Measurements from ENCODE around the gene DLG2. TPM values are rescaled to one million over a fixed set of nuclear protein-coding genes. Genes with fewer than 3 reads are reported as not detected.

Gene DLG2
- total and polyA plus RNA-seq, 4 experiments from 2014 or later = 0.78 to 2.7 (median 1.9) TPM

DNA sequence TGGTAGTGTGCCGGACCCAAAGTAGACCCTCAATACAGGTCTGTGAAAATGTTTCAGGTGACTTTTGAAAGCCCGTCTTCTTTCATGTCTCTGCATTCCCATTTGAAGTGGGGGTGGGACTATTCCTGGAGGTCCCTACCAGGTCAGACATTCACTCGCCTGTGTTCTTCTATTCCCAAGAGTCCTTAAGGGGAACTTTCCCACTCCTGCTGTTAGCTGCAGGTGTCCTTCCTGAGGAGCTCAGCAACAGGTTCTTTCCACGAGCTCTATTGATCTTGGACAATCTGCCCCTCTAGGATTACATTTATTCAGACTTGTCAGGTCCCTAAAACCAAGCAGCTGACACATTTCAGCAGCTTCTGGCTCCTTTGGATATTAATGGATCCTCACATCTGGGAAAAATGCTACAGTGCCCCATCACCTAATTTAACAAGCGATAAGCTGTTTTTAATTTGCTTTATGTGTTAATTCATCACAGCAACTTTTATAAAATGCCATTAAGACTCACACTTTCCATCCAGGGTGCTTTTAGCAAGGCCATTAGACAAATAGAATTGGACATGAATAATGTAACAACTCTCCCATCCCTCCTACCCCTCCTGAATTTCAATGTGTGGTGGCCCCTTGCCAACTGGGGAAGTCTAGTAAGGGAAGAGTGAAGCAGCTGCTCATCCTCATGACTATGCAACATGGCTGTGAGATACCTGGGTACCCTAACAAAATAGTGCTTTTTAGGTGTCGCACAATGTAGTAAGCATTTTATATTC lies 2081.5 kb downstream of the DLG2 start:
- Histone ChIP-seq H3K36me3 (ENCODE audit: insufficient read depth, low read length) (no peaks in the 10 kb centered on the region), H3K27ac (ENCODE audit: low read depth, low read length) (no peak overlapping the region), H3K27me3 (ENCODE audit: insufficient read depth, low read length) (no peaks in the 10 kb centered on the region), H3K4me3 (ENCODE audit: low read length in 2 of 2) (no peak overlapping the region), H3K9me3 (ENCODE audit: control insufficient read depth in 1 of 2, low read length in 2 of 2) (no peaks in the 10 kb centered on the region), H3K4me1 (ENCODE audit: insufficient read depth, low read length) (no peaks in the 10 kb centered on the region)
- ChIA-PET POLR2A (ENCODE audit: partially characterized antibody) (no interaction called here), CTCF (ENCODE audit: partially characterized antibody) (no interaction called here)
- intact Hi-C loops (cut with micrococcal nuclease) = no loop called here
- H3K27me3 Mint-ChIP-seq = peaks cover 0 to 2% of the 10 kb centered on the region in 2 donors
- no peaks in the 10 kb centered on the region for H3K4me1 Mint-ChIP-seq
- no peak for DNase-seq
- no peak overlapping the region for H3K4me3 Mint-ChIP-seq
- H3K27ac Mint-ChIP-seq = no peak overlapping the region
- H3K9me3 Mint-ChIP-seq = peaks cover 0 to 2% (median 0%) of the 10 kb centered on the region in 8 donors
- H3K36me3 Mint-ChIP-seq = no peaks in the 10 kb centered on the region

DNA sequence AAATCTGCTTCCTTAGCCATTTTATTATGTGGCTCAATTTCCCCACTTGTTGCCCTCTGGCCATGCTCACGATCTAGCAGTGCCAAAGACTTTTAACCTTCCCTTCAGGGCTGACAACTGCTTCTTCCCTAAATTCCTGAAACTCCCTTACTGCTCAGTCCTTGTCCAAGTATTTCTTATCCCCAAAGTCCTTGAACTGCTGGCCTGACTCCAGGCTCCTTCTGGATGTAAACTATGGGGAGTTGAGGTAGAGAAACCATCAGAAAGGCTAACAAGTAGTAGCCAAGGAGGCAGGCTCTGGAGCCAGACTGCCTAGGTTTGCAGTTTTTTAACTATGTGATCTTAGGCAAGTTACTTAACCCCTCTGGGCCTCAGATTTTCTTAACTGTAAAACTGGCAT lies 2082.3 kb downstream of the DLG2 start:
- peaks cover 0 to 2% of the 10 kb centered on the region in 2 donors for H3K27me3 Mint-ChIP-seq
- H3K4me1 ChIP-seq (ENCODE audit: insufficient read depth, low read length) = no peaks in the 10 kb centered on the region
- ChIA-PET POLR2A (ENCODE audit: partially characterized antibody) (no interaction called here), CTCF (ENCODE audit: partially characterized antibody) (no interaction called here)
- peaks cover 0 to 2% (median 0%) of the 10 kb centered on the region in 8 donors for H3K9me3 Mint-ChIP-seq
- no peak overlapping the region for H3K27ac ChIP-seq (ENCODE audit: low read depth, low read length)
- H3K9me3 ChIP-seq (ENCODE audit: control insufficient read depth in 1 of 2, low read length in 2 of 2) = no peaks in the 10 kb centered on the region
- intact Hi-C loops (cut with micrococcal nuclease) = no loop called here
- no peaks in the 10 kb centered on the region for H3K36me3 ChIP-seq (ENCODE audit: insufficient read depth, low read length)
- no peak overlapping the region for H3K27ac Mint-ChIP-seq
- H3K4me3 Mint-ChIP-seq = no peak overlapping the region
- H3K4me1 Mint-ChIP-seq = no peaks in the 10 kb centered on the region
- H3K36me3 Mint-ChIP-seq = no peaks in the 10 kb centered on the region
- H3K27me3 ChIP-seq (ENCODE audit: insufficient read depth, low read length) = no peaks in the 10 kb centered on the region
- DNase-seq = no peak
- no peak overlapping the region for H3K4me3 ChIP-seq (ENCODE audit: low read length in 2 of 2)

DNA sequence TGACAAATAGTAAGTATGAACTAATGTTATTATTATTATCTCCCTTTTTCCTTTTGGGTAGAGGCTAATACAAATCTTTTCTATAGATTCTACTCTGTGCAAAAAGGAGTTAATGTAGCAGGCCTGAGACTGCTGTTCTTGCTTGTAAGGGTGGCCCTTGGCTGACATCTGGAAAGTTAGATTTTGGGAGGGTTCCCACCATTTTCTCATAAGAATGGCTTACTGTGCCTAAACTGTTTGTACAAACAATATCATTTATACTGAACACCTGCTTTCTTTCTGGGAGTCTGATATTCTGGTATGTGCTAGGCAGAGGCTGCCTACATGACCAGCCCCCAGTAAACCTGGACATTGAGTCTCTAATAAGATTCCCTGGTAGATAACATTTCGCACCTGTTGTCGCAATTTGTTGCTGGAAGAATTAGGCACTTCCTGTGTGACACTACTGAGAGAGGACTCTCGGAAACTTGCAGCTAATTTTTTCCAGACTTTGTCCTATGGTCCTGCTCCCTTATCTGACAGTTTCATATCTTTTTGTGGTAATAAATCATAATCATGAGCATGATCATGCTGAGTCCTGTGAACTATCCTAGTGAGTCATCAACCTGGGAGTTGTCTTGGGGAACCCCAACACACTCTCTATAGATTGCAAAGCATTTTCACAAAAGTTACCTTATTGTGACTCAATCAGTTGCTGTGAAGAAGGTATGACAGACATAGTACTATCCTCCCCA lies 2083.3 kb downstream of the DLG2 start:
- Histone ChIP-seq H3K27ac (ENCODE audit: low read depth, low read length) (no peak overlapping the region), H3K27me3 (ENCODE audit: insufficient read depth, low read length) (no peaks in the 10 kb centered on the region), H3K4me3 (ENCODE audit: low read length in 2 of 2) (no peak overlapping the region), H3K36me3 (ENCODE audit: insufficient read depth, low read length) (no peaks in the 10 kb centered on the region), H3K4me1 (ENCODE audit: insufficient read depth, low read length) (no peaks in the 10 kb centered on the region), H3K9me3 (ENCODE audit: control insufficient read depth in 1 of 2, low read length in 2 of 2) (no peaks in the 10 kb centered on the region)
- Mint-ChIP-seq H3K27ac (no peak overlapping the region), H3K36me3 (no peaks in the 10 kb centered on the region), H3K4me1 (no peaks in the 10 kb centered on the region), H3K4me3 (no peak overlapping the region), H3K27me3 (peaks cover 0 to 2% of the 10 kb centered on the region in 2 donors), H3K9me3 (peaks cover 0 to 2% (median 0%) of the 10 kb centered on the region in 8 donors)
- POLR2A ChIA-PET (ENCODE audit: partially characterized antibody) = no interaction called here
- CTCF ChIA-PET (ENCODE audit: partially characterized antibody) = no interaction called here
- intact Hi-C loops (cut with micrococcal nuclease) = no loop called here
- no peak for DNase-seq

DNA sequence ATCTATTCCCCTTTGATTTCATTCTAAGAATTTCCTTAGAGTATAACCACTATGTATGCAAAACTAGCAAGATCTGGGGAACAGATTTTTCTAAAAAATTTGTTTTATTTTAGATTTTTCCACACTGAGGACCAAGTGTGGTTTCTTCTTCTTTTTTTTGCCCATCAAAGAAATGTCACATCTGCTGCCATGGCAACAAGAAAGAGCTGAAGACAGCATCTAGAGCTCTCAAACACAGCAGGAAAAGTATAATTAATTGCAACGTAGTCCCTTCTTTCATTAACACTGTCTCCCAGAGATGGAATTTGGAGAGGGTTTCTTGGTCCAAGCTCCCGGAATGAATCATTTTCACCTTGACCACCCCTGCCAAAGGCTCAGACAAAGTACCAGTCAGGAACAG lies 2084.3 kb downstream of the DLG2 start:
- H3K27ac Mint-ChIP-seq = no peak overlapping the region
- no peaks in the 10 kb centered on the region for H3K4me1 Mint-ChIP-seq

DNA sequence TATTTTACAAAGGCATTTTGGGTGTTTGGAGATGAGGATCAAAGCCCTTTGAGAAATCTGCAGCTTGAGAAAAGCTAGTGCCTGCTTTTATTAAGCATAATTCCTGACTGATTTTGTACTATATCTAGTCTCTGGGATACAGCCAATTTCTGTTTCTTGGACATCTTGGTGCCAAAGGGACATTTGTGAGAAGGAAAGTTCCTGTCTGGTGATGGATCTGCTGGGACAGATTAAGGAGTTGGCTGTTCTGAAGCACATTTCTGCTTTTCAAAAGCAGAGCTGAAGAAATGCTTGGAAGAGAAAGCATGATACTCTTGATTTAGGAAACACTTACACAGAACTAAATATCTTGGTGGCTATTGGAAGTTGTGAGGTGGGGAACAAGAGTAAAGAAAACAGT lies 2086.4 kb downstream of the DLG2 start:
- no peak overlapping the region for H3K4me3 Mint-ChIP-seq
- ChIA-PET POLR2A (ENCODE audit: partially characterized antibody) (no interaction called here), CTCF (ENCODE audit: partially characterized antibody) (no interaction called here)
- H3K27ac Mint-ChIP-seq = no peak overlapping the region
- no peaks in the 10 kb centered on the region for H3K27me3 ChIP-seq (ENCODE audit: insufficient read depth, low read length)
- no peak overlapping the region for H3K27ac ChIP-seq (ENCODE audit: low read depth, low read length)
- no peak for DNase-seq
- no peaks in the 10 kb centered on the region for H3K9me3 Mint-ChIP-seq
- H3K9me3 ChIP-seq (ENCODE audit: control insufficient read depth in 1 of 2, low read length in 2 of 2) = no peaks in the 10 kb centered on the region
- H3K4me3 ChIP-seq (ENCODE audit: low read length in 2 of 2) = no peak overlapping the region
- peaks cover 0 to 4% of the 10 kb centered on the region in 2 donors for H3K27me3 Mint-ChIP-seq
- no peaks in the 10 kb centered on the region for H3K4me1 ChIP-seq (ENCODE audit: insufficient read depth, low read length)
- no peaks in the 10 kb centered on the region for H3K36me3 ChIP-seq (ENCODE audit: insufficient read depth, low read length)
- H3K36me3 Mint-ChIP-seq = no peaks in the 10 kb centered on the region
- H3K4me1 Mint-ChIP-seq = no peaks in the 10 kb centered on the region
- intact Hi-C loops (cut with micrococcal nuclease) = no loop called here

More for the DNA sequence above, 2084.3 kb downstream of the DLG2 start:
- peaks cover 0 to 4% of the 10 kb centered on the region in 2 donors for H3K27me3 Mint-ChIP-seq
- ChIA-PET POLR2A (ENCODE audit: partially characterized antibody) (no interaction called here), CTCF (ENCODE audit: partially characterized antibody) (no interaction called here)
- no peaks in the 10 kb centered on the region for H3K36me3 ChIP-seq (ENCODE audit: insufficient read depth, low read length)
- no peak overlapping the region for H3K27ac ChIP-seq (ENCODE audit: low read depth, low read length)
- no peak overlapping the region for H3K4me3 Mint-ChIP-seq
- H3K9me3 Mint-ChIP-seq = peaks cover 0 to 2% (median 0%) of the 10 kb centered on the region in 8 donors
- no peaks in the 10 kb centered on the region for H3K4me1 ChIP-seq (ENCODE audit: insufficient read depth, low read length)
- DNase-seq = no peak
- H3K9me3 ChIP-seq (ENCODE audit: control insufficient read depth in 1 of 2, low read length in 2 of 2) = no peaks in the 10 kb centered on the region
- no peaks in the 10 kb centered on the region for H3K27me3 ChIP-seq (ENCODE audit: insufficient read depth, low read length)
- H3K36me3 Mint-ChIP-seq = no peaks in the 10 kb centered on the region
- no peak overlapping the region for H3K4me3 ChIP-seq (ENCODE audit: low read length in 2 of 2)
- intact Hi-C loops (cut with micrococcal nuclease) = no loop called here

DNA sequence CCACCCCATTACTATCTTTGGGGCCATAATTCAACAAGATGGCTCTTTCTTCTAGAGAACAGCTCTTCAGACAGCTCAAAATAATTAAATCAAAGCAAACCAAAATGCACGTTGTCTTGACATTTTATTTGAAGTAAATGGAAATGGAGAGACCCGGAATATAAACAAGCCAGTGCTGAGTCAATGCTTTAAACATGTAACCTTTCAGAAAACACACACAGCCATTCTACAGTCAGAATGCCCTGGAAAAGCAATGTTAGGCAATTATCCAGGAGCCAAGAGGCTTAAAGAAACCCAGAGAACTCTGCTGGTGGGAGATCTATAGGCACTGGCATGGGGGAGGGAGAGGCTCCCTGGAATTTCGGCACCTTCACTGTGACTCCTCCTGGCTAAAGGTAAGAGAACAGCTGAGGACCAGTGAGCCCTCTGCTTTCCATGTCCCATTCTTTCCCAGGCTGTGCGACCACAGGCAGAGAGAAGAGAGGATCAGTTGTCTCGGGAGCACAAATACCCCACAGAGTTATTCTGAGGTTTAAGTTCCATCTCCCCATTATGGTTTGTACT lies 2086.9 kb downstream of the DLG2 start:
- ChIA-PET POLR2A (ENCODE audit: partially characterized antibody) (no interaction called here), CTCF (ENCODE audit: partially characterized antibody) (interaction anchor here (1.1 kb wide), 1 partner anchor 11 kb away, joined by 3 read pairs; no protein-coding TSS in a partner anchor)
- Histone ChIP-seq H3K9me3 (ENCODE audit: control insufficient read depth in 1 of 2, low read length in 2 of 2) (no peaks in the 10 kb centered on the region), H3K27ac (ENCODE audit: low read depth, low read length) (no peak overlapping the region), H3K4me3 (ENCODE audit: low read length in 2 of 2) (no peak overlapping the region), H3K27me3 (ENCODE audit: insufficient read depth, low read length) (no peaks in the 10 kb centered on the region), H3K4me1 (ENCODE audit: insufficient read depth, low read length) (no peaks in the 10 kb centered on the region), H3K36me3 (ENCODE audit: insufficient read depth, low read length) (no peaks in the 10 kb centered on the region)
- no peaks in the 10 kb centered on the region for H3K9me3 Mint-ChIP-seq
- peaks cover 0 to 4% of the 10 kb centered on the region in 2 donors for H3K27me3 Mint-ChIP-seq
- no peaks in the 10 kb centered on the region for H3K4me1 Mint-ChIP-seq
- H3K36me3 Mint-ChIP-seq = no peaks in the 10 kb centered on the region
- intact Hi-C loops (cut with micrococcal nuclease) = no loop called here
- no peak for DNase-seq
- no peak overlapping the region for H3K27ac Mint-ChIP-seq
- no peak overlapping the region for H3K4me3 Mint-ChIP-seq

DNA sequence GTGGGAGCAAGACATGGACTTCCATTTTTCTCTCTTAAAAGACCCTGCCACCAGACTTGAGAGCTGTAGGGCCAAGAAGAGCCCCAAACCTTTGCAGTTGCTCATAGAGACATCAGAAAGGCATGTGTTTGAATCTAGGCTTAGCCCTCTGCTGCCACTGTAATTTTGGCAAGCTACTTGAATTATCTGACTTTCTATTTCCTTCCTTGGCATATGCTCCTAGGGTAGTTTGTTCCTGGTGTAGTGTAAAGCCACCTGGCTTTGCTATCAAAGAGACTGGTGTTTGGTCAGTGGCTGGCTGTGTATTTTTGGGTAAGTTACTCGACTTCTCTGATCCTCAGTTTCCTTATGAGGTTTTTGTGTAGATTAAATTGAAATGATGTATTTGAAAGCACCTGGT lies 2088.9 kb downstream of the DLG2 start:
- CTCF ChIA-PET (ENCODE audit: partially characterized antibody) = no interaction called here
- no peak overlapping the region for H3K4me3 Mint-ChIP-seq

More for the DNA sequence above, 2088.9 kb downstream of the DLG2 start:
- POLR2A ChIA-PET (ENCODE audit: partially characterized antibody) = no interaction called here
- peaks cover 0 to 7% of the 10 kb centered on the region in 2 donors for H3K27me3 Mint-ChIP-seq
- H3K4me1 Mint-ChIP-seq = no peaks in the 10 kb centered on the region
- H3K36me3 Mint-ChIP-seq = no peaks in the 10 kb centered on the region
- no peak for DNase-seq
- no peaks in the 10 kb centered on the region for H3K4me1 ChIP-seq (ENCODE audit: insufficient read depth, low read length)
- H3K9me3 Mint-ChIP-seq = no peaks in the 10 kb centered on the region
- intact Hi-C loops (cut with micrococcal nuclease) = no loop called here
- H3K27me3 ChIP-seq (ENCODE audit: insufficient read depth, low read length) = no peaks in the 10 kb centered on the region
- H3K9me3 ChIP-seq (ENCODE audit: control insufficient read depth in 1 of 2, low read length in 2 of 2) = no peaks in the 10 kb centered on the region
- no peak overlapping the region for H3K27ac ChIP-seq (ENCODE audit: low read depth, low read length)
- no peak overlapping the region for H3K27ac Mint-ChIP-seq
- H3K36me3 ChIP-seq (ENCODE audit: insufficient read depth, low read length) = no peaks in the 10 kb centered on the region
- no peak overlapping the region for H3K4me3 ChIP-seq (ENCODE audit: low read length in 2 of 2)

All from CD4-positive, alpha-beta memory T cell (primary cell).